HL-60 (cell line): ENCODE results near the gene IFNL2.

ENCODE experiments used
- GABPA ChIP-seq: IDR thresholded peaks from 2 replicates; pipeline ENCODE4 v1.6.1; 2012; ENCODE audit warnings: low read depth
- REST ChIP-seq: IDR thresholded peaks from 2 replicates; pipeline ENCODE4 v1.6.1; 2012; ENCODE audit warnings: low read depth; ENCODE audit not compliant: insufficient replicate concordance
- SPI1 ChIP-seq: IDR thresholded peaks from 2 replicates; pipeline ENCODE4 v1.6.1; 2012; ENCODE audit warnings: low read depth, mild to moderate bottlenecking, borderline replicate concordance
- TF ChIP-seq, protein P1 (sequence below): IDR thresholded peaks from one replicate; pipeline ENCODE4 v1.5.1; 2011; ENCODE audit warnings: low read length, control low read depth, inconsistent platforms; ENCODE audit not compliant: insufficient read depth

GRCh38 chr19:39248806-39249205 lies 19.4 kb upstream of the IFNL2 start, which contains the start of gene IFNL4:
- TF ChIP-seq, protein P1, sequence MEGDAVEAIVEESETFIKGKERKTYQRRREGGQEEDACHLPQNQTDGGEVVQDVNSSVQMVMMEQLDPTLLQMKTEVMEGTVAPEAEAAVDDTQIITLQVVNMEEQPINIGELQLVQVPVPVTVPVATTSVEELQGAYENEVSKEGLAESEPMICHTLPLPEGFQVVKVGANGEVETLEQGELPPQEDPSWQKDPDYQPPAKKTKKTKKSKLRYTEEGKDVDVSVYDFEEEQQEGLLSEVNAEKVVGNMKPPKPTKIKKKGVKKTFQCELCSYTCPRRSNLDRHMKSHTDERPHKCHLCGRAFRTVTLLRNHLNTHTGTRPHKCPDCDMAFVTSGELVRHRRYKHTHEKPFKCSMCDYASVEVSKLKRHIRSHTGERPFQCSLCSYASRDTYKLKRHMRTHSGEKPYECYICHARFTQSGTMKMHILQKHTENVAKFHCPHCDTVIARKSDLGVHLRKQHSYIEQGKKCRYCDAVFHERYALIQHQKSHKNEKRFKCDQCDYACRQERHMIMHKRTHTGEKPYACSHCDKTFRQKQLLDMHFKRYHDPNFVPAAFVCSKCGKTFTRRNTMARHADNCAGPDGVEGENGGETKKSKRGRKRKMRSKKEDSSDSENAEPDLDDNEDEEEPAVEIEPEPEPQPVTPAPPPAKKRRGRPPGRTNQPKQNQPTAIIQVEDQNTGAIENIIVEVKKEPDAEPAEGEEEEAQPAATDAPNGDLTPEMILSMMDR: no peak
- no peak for TF ChIP-seq GABPA
- no peak for TF ChIP-seq REST
- TF ChIP-seq SPI1: no peak
